OCI-LY7 (cell line): ENCODE data around the gene RAD54L. TPM values are rescaled to one million over a fixed set of nuclear protein-coding genes. Genes with fewer than 3 reads are reported as not detected.

Source experiments
- BruUV-seq: library from RNA; stranded (reverse); fragments of 400-500 nt; replicated peaks from 2 replicates; lab custom pipeline; 2021; lab: Mats Ljungman, UMichigan
- CTCF ChIA-PET: fragments of 300-600 bp; sonication (Branson Sonifier 250); formaldehyde crosslinking; loops from one replicate; lab custom pipeline; 2022; ENCODE audit warnings: antibody characterized with exemption; ENCODE audit not compliant: unreplicated experiment; lab: Charles Lee
- POLR2A ChIA-PET: fragments of 300-600 bp; sonication (Branson Sonifier 250); formaldehyde crosslinking; loops from one replicate; lab custom pipeline; 2022; ENCODE audit warnings: antibody characterized with exemption; lab: Charles Lee
- DNase-seq: peaks from one replicate; pipeline ENCODE4 v3.0.0-alpha.2; 2015; ENCODE audit warnings: low spot score
- H2AFZ ChIP-seq: fragments of 200-600 bp; sonication (generic), shearing (Covaris generic); 2 replicates; pipeline ENCODE4 v1.6.1; 2014; ENCODE audit warnings: mild to moderate bottlenecking, antibody characterized with exemption, low read length, moderate library complexity
- H3K27ac ChIP-seq: fragments of 200-600 bp; sonication (generic); 2 replicates; pipeline ENCODE4 v1.5.1; 2014; ENCODE audit warnings: mixed run types, low read depth, mild to moderate bottlenecking, moderate library complexity, low read length, inconsistent platforms; ENCODE audit not compliant: poor library complexity, severe bottlenecking
- H3K36me3 ChIP-seq: fragments of 200-600 bp; sonication (generic); 2 replicates; pipeline ENCODE4 v1.6.1; 2014; ENCODE audit warnings: mild to moderate bottlenecking, antibody characterized with exemption, low read length, moderate library complexity, mixed read lengths; ENCODE audit not compliant: insufficient read depth
- H3K4me1 ChIP-seq: fragments of 200-600 bp; sonication (generic); 2 replicates; pipeline ENCODE4 v1.5.1; 2014; ENCODE audit warnings: mild to moderate bottlenecking, low read length; ENCODE audit not compliant: insufficient read depth, poor library complexity, severe bottlenecking
- H3K4me2 ChIP-seq: fragments of 200-600 bp; sonication (generic); 2 replicates; pipeline ENCODE4 v1.6.1; 2014; ENCODE audit warnings: mild to moderate bottlenecking, low read length
- H3K4me3 ChIP-seq: fragments of 200-600 bp; sonication (generic); 2 replicates; pipeline ENCODE4 v1.5.1; 2014; ENCODE audit warnings: mild to moderate bottlenecking, low read depth, low read length; ENCODE audit not compliant: poor library complexity, severe bottlenecking
- H3K79me2 ChIP-seq: fragments of 200-600 bp; sonication (generic); 2 replicates; pipeline ENCODE4 v1.6.1; 2016; ENCODE audit warnings: low read depth, mild to moderate bottlenecking, low read length, moderate library complexity, mixed read lengths; ENCODE audit not compliant: insufficient read depth
- H3K9me2 ChIP-seq: fragments of 200-600 bp; sonication (generic); 2 replicates; pipeline ENCODE4 v1.6.1; 2016; ENCODE audit warnings: mild to moderate bottlenecking, low read length, mixed read lengths; ENCODE audit not compliant: insufficient read depth
- H3K9me3 ChIP-seq: fragments of 200-600 bp; sonication (generic); 2 replicates; pipeline ENCODE4 v1.6.1; 2014; ENCODE audit warnings: mild to moderate bottlenecking, mixed run types, low read length, mixed read lengths
- H4K20me1 ChIP-seq: fragments of 200-600 bp; sonication (generic); 2 replicates; pipeline ENCODE4 v1.6.1; 2014; ENCODE audit warnings: mild to moderate bottlenecking, antibody characterized with exemption, low read length, moderate library complexity, mixed read lengths; ENCODE audit not compliant: insufficient read depth
- CTCF ChIP-seq: fragments of 200-600 bp; sonication (generic); conservative IDR thresholded peaks from 2 replicates; pipeline ENCODE4 v1.5.1; 2014; ENCODE audit warnings: mild to moderate bottlenecking, antibody characterized with exemption, low read length, moderate library complexity, mixed read lengths
- EZH2phosphoT487 ChIP-seq: fragments of 200-600 bp; sonication (generic); IDR thresholded peaks from 2 replicates; pipeline ENCODE4 v1.6.1; 2018; ENCODE audit warnings: low read depth, borderline replicate concordance, mild to moderate bottlenecking, mixed run types, antibody characterized with exemption, low read length, moderate library complexity, mixed read lengths
- intact Hi-C: fragments of 100-400 bp; cut with micrococcal nuclease; formaldehyde crosslinking; loops from one replicate; pipeline ENCODE4 v1.10.0; 2022; ENCODE audit not compliant: unreplicated experiment
- total RNA-seq, 2 experiments: library from RNA; depleted of rRNA in 1 of 2; stranded (reverse); fragments of >200 nt in 1 of 2; shearing (Covaris generic) in 1 of 2; gene quantifications; 2 replicates each; pipeline ENCODE4 v1.2.3, GENCODE V29; 2014 to 2022

RAD54L gene
- total RNA-seq, 2 experiments from 2014 or later: 62.6 to 78.5 TPM

- Histone ChIP-seq H4K20me1 (peaks cover 21% of the 10 kb centered on the region), H3K4me3 (peak overlapping the region; percentile 95), H3K27ac (no peak overlapping the region), H3K9me2 (no peaks in the 10 kb centered on the region), H3K9me3 (no peaks in the 10 kb centered on the region), H2AFZ (no peak overlapping the region), H3K4me2 (peak overlapping the region; percentile 78), H3K4me1 (peaks cover 37% of the 10 kb centered on the region), H3K36me3 (peaks cover 69% of the 10 kb centered on the region), H3K79me2 (peaks cover 73% of the 10 kb centered on the region)
- no peak for TF ChIP-seq CTCF
- TF ChIP-seq EZH2phosphoT487: no peak
- POLR2A ChIA-PET: interaction anchor here (3.7 kb wide), 1 partner anchor 22 kb away, joined by 34 read pairs; no protein-coding TSS in a partner anchor
- intact Hi-C loops: no loop called here
- DNase-seq: no peak
- BruUV-seq: no TSS peak
- CTCF ChIA-PET: no interaction called here
Measured at GRCh38 chr1:46306159-46306530, 58.6 kb downstream of the RAD54L start.

GRCh38 chr1:46309401-46310159 lies 62.0 kb downstream of the RAD54L start:
- H3K9me3 ChIP-seq: no peaks in the 10 kb centered on the region
- H3K27ac ChIP-seq: no peak overlapping the region
- H3K4me3 ChIP-seq: no peak overlapping the region
- ChIA-PET CTCF (no interaction called here), POLR2A (interaction anchor here (0.6 to 1.9 kb wide), 2 partner anchors 17 to 30 kb away, joined by 3 to 8 read pairs; no protein-coding TSS in a partner anchor)
- no peak overlapping the region for H2AFZ ChIP-seq
- no TSS peak for BruUV-seq
- peaks cover 95% of the 10 kb centered on the region for H3K36me3 ChIP-seq
- no peak for DNase-seq
- TF ChIP-seq CTCF (no peak), EZH2phosphoT487 (no peak)
- H4K20me1 ChIP-seq: peaks cover 20% of the 10 kb centered on the region
- no peak overlapping the region for H3K4me2 ChIP-seq
- H3K9me2 ChIP-seq: no peaks in the 10 kb centered on the region
- peaks cover 30% of the 10 kb centered on the region for H3K4me1 ChIP-seq
- intact Hi-C loops: no loop called here
- peaks cover 54% of the 10 kb centered on the region for H3K79me2 ChIP-seq

- Histone ChIP-seq H3K27ac (no peak overlapping the region), H3K4me2 (no peak overlapping the region), H2AFZ (no peak overlapping the region), H3K9me3 (no peaks in the 10 kb centered on the region), H3K9me2 (no peaks in the 10 kb centered on the region), H3K79me2 (peaks cover 47% of the 10 kb centered on the region), H3K36me3 (peaks cover 93% of the 10 kb centered on the region), H4K20me1 (peaks cover 17% of the 10 kb centered on the region), H3K4me1 (peaks cover 30% of the 10 kb centered on the region), H3K4me3 (no peak overlapping the region)
- DNase-seq: no peak
- ChIA-PET POLR2A (interaction anchor here (0.6 to 1.9 kb wide), 2 partner anchors 16 to 460 kb away, joined by 3 to 8 read pairs; no protein-coding TSS in a partner anchor), CTCF (no interaction called here)
- BruUV-seq: no TSS peak
- no peak for TF ChIP-seq CTCF
- TF ChIP-seq EZH2phosphoT487: no peak
- intact Hi-C loops: no loop called here
Measured at GRCh38 chr1:46310321-46310720, 62.8 kb downstream of the RAD54L start.
